Fibroblast of mammary gland (primary cell): ENCODE results near the gene FAM120C.
A peak's percentile ranks its signal among the peaks of the same experiment; 100 is the strongest.

Experiments used
- DNase-seq: peaks from one replicate; pipeline ENCODE4 v3.0.0-alpha.2; 2010; ENCODE audit warnings: low read depth
- H3K4me3 ChIP-seq: 2 replicates; pipeline ENCODE4 v1.5.1; 2011; ENCODE audit warnings: low read depth, mild to moderate bottlenecking, low read length, moderate library complexity; ENCODE audit not compliant: control insufficient read depth
- CTCF ChIP-seq: conservative IDR thresholded peaks from 2 replicates; pipeline ENCODE4 v1.5.1; 2011; ENCODE audit warnings: low read depth, low read length, inconsistent platforms; ENCODE audit not compliant: control insufficient read depth, insufficient read depth

Gene FAM120C

GRCh38 chrX:54064564-54064963, 118.5 kb downstream of the FAM120C start:
- no peak for DNase-seq
- TF ChIP-seq CTCF = no peak
- H3K4me3 ChIP-seq = no peak overlapping the region

- no peak for TF ChIP-seq CTCF
- H3K4me3 ChIP-seq = no peak overlapping the region
- no peak for DNase-seq
These were observed 119.7 kb downstream of the FAM120C start for GRCh38 chrX:54063361-54063760.

- H3K4me3 ChIP-seq = no peak overlapping the region
- DNase-seq = no peak
- TF ChIP-seq CTCF = no peak
These were observed 133.3 kb downstream of the FAM120C start for GRCh38 chrX:54049801-54050200.

- no peak for DNase-seq
- H3K4me3 ChIP-seq = no peak overlapping the region
- no peak for TF ChIP-seq CTCF
These were observed 134.6 kb downstream of the FAM120C start for GRCh38 chrX:54048412-54048811.

GRCh38 chrX:54045563-54046228, 137.4 kb downstream of the FAM120C start:
- no peak overlapping the region for H3K4me3 ChIP-seq
- DNase-seq = no peak
- no peak for TF ChIP-seq CTCF

GRCh38 chrX:54044877-54045338, 138.1 kb downstream of the FAM120C start:
- DNase-seq = no peak
- TF ChIP-seq CTCF = no peak
- peak overlapping the region; percentile 70 for H3K4me3 ChIP-seq
